H1 (cell line): Measurements from ENCODE around the gene PTPRE. TPM values are rescaled to one million over a fixed set of nuclear protein-coding genes. Genes with fewer than 3 reads are reported as not detected.

ENCODE experiments used
- SUZ12 ChIP-seq: fragments of 200-600 bp; sonication (generic); IDR thresholded peaks from 2 replicates; pipeline ENCODE4 v1.6.1; 2012; ENCODE audit warnings: mild to moderate bottlenecking, inconsistent platforms, low read length, moderate library complexity, mixed read lengths
- polyA plus RNA-seq, 7 experiments: library from polyadenylated mRNA; depleted of rRNA in 3 of 7; stranded (reverse) in 5 of 7; unstranded in 2 of 7; fragments of >200 nt in 5 of 7; fragments of 200-250 nt in 2 of 7; gene quantifications; 1 replicate in 5 of 7; 2 replicates in 1 of 7; 4 replicates in 1 of 7; pipeline versions ENCODE4 v1.2.1 to v1.2.3, GENCODE V29; 2011 to 2013; ENCODE audit warnings: missing spikeins in 2 of 7, mixed read lengths in 2 of 7
- total RNA-seq: library from RNA; stranded (reverse); fragmentation: NEBNext Ultra II Directional; extraction: Animal tissue kit (Norgen Biotek cat#: 25700); gene quantifications from 2 replicates; pipeline ENCODE4 v1.2.1, GENCODE V29; 2021

PTPRE gene
- total and polyA plus RNA-seq, 2 of the 8 experiments (the other 6 are each of a cell fraction or from before 2014, with no cell fraction given): 0.33 to 0.54 TPM

- no peak for TF ChIP-seq SUZ12
Measured at GRCh38 chr10:127892743-127893142, 14.2 kb upstream of the PTPRE start, which contains the start of gene CLRN3 (continued).
